Adrenal gland (tissue), 5 donors: ENCODE data around the gene EEF1AKMT2.

Experiments
- POLR2A ChIP-seq, 2 donors: fragments of 450-650 bp; IDR thresholded peaks; one replicate each; pipeline ENCODE4 v1.6.1; 2017; ENCODE audit warnings: antibody characterized with exemption in 2 of 2, mild to moderate bottlenecking in 2 of 2, moderate library complexity in 1 of 2
- TF ChIP-seq, protein P1 (sequence below), 6 experiments: fragments of 450-650 bp in 4 of 6; fragments of 200-600 bp in 2 of 6; sonication (generic) in 1 of 6; IDR thresholded peaks; 1 replicate in 5 of 6; 2 replicates in 1 of 6; pipeline versions ENCODE4 v1.5.1 to v1.8.0; 2016 to 2021; ENCODE audit warnings: antibody characterized with exemption in 6 of 6, mild to moderate bottlenecking in 2 of 6, moderate library complexity in 1 of 6
- donor health status: DM: no; HTN: no; CAD: no.

DNA sequence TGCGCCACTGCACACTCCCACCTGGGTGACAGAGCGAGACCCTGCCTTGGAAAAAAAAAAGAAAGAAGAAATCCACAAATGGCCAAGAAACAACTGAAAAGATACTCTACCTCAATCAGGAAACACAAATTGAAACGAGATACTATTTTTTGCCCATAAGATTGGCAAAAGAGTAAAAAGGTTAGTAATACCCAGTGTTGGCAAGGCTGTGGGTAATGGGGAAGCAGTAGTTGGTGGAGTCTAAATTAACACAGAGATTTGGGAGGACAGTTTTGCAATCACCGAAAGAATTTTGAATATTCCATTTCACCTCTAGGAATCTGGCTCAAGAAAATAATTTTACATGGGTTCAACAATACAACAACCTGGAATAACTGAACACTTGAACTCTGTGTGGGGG lies 29.8 kb upstream of the EEF1AKMT2 start:
- TF ChIP-seq, protein P1, sequence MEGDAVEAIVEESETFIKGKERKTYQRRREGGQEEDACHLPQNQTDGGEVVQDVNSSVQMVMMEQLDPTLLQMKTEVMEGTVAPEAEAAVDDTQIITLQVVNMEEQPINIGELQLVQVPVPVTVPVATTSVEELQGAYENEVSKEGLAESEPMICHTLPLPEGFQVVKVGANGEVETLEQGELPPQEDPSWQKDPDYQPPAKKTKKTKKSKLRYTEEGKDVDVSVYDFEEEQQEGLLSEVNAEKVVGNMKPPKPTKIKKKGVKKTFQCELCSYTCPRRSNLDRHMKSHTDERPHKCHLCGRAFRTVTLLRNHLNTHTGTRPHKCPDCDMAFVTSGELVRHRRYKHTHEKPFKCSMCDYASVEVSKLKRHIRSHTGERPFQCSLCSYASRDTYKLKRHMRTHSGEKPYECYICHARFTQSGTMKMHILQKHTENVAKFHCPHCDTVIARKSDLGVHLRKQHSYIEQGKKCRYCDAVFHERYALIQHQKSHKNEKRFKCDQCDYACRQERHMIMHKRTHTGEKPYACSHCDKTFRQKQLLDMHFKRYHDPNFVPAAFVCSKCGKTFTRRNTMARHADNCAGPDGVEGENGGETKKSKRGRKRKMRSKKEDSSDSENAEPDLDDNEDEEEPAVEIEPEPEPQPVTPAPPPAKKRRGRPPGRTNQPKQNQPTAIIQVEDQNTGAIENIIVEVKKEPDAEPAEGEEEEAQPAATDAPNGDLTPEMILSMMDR (IDR thresholded peaks at IDR 0.05) = no peak
- no peak for TF ChIP-seq POLR2A (IDR thresholded peaks at IDR 0.05)
